ENCODE data around the gene LIMS2. TPM values are rescaled to one million over a fixed set of nuclear protein-coding genes. Genes with fewer than 3 reads are reported as not detected.

LIMS2 gene
- total RNA-seq, 4 donors from 2014 or later = 5.3 to 15.5 (median 9.9) TPM

- H3K9me3 ChIP-seq = no peaks in the 10 kb centered on the region
- no peak overlapping the region for H3K4me3 ChIP-seq
- in situ Hi-C loops (cut with MboI; ENCODE audit: low sequenced_read_pairs in 4 of 4) = no loop called here
- no peak for DNase-seq
- H3K4me1 ChIP-seq = peaks cover 15 to 28% of the 10 kb centered on the region in 2 donors
- ATAC-seq = no peak
- H3K27me3 ChIP-seq = no peaks in the 10 kb centered on the region
- TF ChIP-seq POLR2A (IDR thresholded peaks at IDR 0.05) (no peak), CTCF (IDR thresholded peaks at IDR 0.05 in 4 of 5, conservative IDR thresholded peaks at IDR 0.05 in 1 of 5) (no peak)
- no peaks in the 10 kb centered on the region for H3K36me3 ChIP-seq
- peak overlapping the region; percentile 29 to 67 (median 59) for H3K27ac ChIP-seq
- intact Hi-C loops (cut with DNase I; ENCODE audit: low total_unique reads) = loop anchor here (1.0 to 2.0 kb wide), 2 partner anchors 58 to 122 kb away; no protein-coding TSS in a partner anchor
Measured at GRCh38 chr2:127649100-127649611, 26.2 kb downstream of the LIMS2 start.

GRCh38 chr2:127648321-127648720, 27.0 kb downstream of the LIMS2 start:
- in situ Hi-C loops (cut with MboI; ENCODE audit: low sequenced_read_pairs in 4 of 4) = no loop called here
- H3K4me3 ChIP-seq = no peak overlapping the region
- DNase-seq (no peak), ATAC-seq (no peak)
- intact Hi-C loops (cut with DNase I; ENCODE audit: low total_unique reads) = loop anchor here (2.0 kb wide), 1 partner anchor 58 kb away; no protein-coding TSS in a partner anchor
- H3K36me3 ChIP-seq = no peaks in the 10 kb centered on the region
- TF ChIP-seq CTCF (IDR thresholded peaks at IDR 0.05 in 4 of 5, conservative IDR thresholded peaks at IDR 0.05 in 1 of 5) (no peak), POLR2A (IDR thresholded peaks at IDR 0.05) (no peak)
- peak overlapping the region in 2 of 4 donors; percentile 41 to 48 for H3K27ac ChIP-seq
- no peaks in the 10 kb centered on the region for H3K9me3 ChIP-seq
- H3K4me1 ChIP-seq = peaks cover 15 to 28% of the 10 kb centered on the region in 2 donors
- H3K27me3 ChIP-seq = no peaks in the 10 kb centered on the region

- Histone ChIP-seq H3K36me3 (no peaks in the 10 kb centered on the region), H3K4me3 (no peak overlapping the region), H3K27me3 (no peaks in the 10 kb centered on the region), H3K4me1 (peaks cover 11 to 25% of the 10 kb centered on the region in 2 donors), H3K27ac (peak overlapping the region; percentile 14 to 58 (median 44)), H3K9me3 (no peaks in the 10 kb centered on the region)
- in situ Hi-C loops (cut with MboI; ENCODE audit: low sequenced_read_pairs in 4 of 4) (no loop called here), intact Hi-C loops (cut with DNase I; ENCODE audit: low total_unique reads) (loop anchor here (2.0 kb wide), 1 partner anchor 57 kb away; no protein-coding TSS in a partner anchor)
- no peak for DNase-seq
- TF ChIP-seq POLR2A (IDR thresholded peaks at IDR 0.05) (no peak), CTCF (IDR thresholded peaks at IDR 0.05 in 4 of 5, conservative IDR thresholded peaks at IDR 0.05 in 1 of 5) (no peak)
- ATAC-seq = no peak
Measured at GRCh38 chr2:127647242-127648190, 27.8 kb downstream of the LIMS2 start.

- Histone ChIP-seq H3K27me3 (no peaks in the 10 kb centered on the region), H3K4me1 (peaks cover 8 to 17% of the 10 kb centered on the region in 2 donors), H3K4me3 (no peak overlapping the region), H3K27ac (peak overlapping the region; percentile 41 to 58 (median 52)), H3K36me3 (no peaks in the 10 kb centered on the region), H3K9me3 (no peaks in the 10 kb centered on the region)
- DNase-seq (no peak), ATAC-seq (no peak)
- in situ Hi-C loops (cut with MboI; ENCODE audit: low sequenced_read_pairs in 4 of 4) = no loop called here
- intact Hi-C loops (cut with DNase I; ENCODE audit: low total_unique reads) = no loop called here
- TF ChIP-seq POLR2A (IDR thresholded peaks at IDR 0.05) = no peak
- no peak for TF ChIP-seq CTCF (IDR thresholded peaks at IDR 0.05 in 4 of 5, conservative IDR thresholded peaks at IDR 0.05 in 1 of 5)
Measured at GRCh38 chr2:127646487-127647241, 28.7 kb downstream of the LIMS2 start.

All from gastrocnemius medialis (tissue), 4 donors.